Osteocyte (in vitro differentiated cells): Measurements from ENCODE around the gene FAM200B. TPM values are rescaled to one million over a fixed set of nuclear protein-coding genes. Genes with fewer than 3 reads are reported as not detected.

ENCODE experiments used
- DNase-seq: peaks from one replicate; pipeline ENCODE4 v3.0.0; 2021; ENCODE audit warnings: mixed read lengths; ENCODE audit not compliant: unreplicated experiment; ENCODE audit errors: extremely low spot score
- H3K27ac Mint-ChIP-seq: one replicate; pipeline ENCODE4 v1.8.0; 2021; ENCODE audit warnings: mild to moderate bottlenecking, mixed read lengths; ENCODE audit not compliant: unreplicated experiment
- H3K27me3 Mint-ChIP-seq: one replicate; pipeline ENCODE4 v1.8.0; 2021; ENCODE audit warnings: mixed read lengths; ENCODE audit not compliant: unreplicated experiment
- H3K36me3 Mint-ChIP-seq: one replicate; pipeline ENCODE4 v1.8.0; 2021; ENCODE audit warnings: mixed read lengths; ENCODE audit not compliant: unreplicated experiment
- H3K4me1 Mint-ChIP-seq: one replicate; pipeline ENCODE4 v1.8.0; 2021; ENCODE audit warnings: mixed read lengths; ENCODE audit not compliant: unreplicated experiment
- H3K4me3 Mint-ChIP-seq: one replicate; pipeline ENCODE4 v1.8.0; 2021; ENCODE audit warnings: mild to moderate bottlenecking, moderate library complexity, mixed read lengths; ENCODE audit not compliant: unreplicated experiment
- H3K9me3 Mint-ChIP-seq: one replicate; pipeline ENCODE4 v1.8.0; 2021; ENCODE audit warnings: mixed read lengths; ENCODE audit not compliant: unreplicated experiment
- CTCF ChIP-seq: fragments of 200-600 bp; sonication (generic); IDR thresholded peaks from 2 replicates; pipeline ENCODE4 v1.5.0; 2021; ENCODE audit warnings: antibody characterized with exemption, mild to moderate bottlenecking, moderate library complexity
- total RNA-seq: library from RNA; stranded (reverse); gene quantifications from 2 replicates; pipeline ENCODE4 v1.2.1, GENCODE V29; 2021

The FAM200B gene
- total RNA-seq, 1 donor from 2014 or later, result 45.0 TPM

GRCh38 chr4:15737255-15737654 lies 55.6 kb downstream of the FAM200B start:
- H3K27me3 Mint-ChIP-seq, result no peaks in the 10 kb centered on the region
- H3K27ac Mint-ChIP-seq, result no peak overlapping the region
- peaks cover 2% of the 10 kb centered on the region for H3K9me3 Mint-ChIP-seq
- no peak for TF ChIP-seq CTCF
- no peak for DNase-seq
- no peaks in the 10 kb centered on the region for H3K36me3 Mint-ChIP-seq
- H3K4me3 Mint-ChIP-seq, result no peak overlapping the region
- H3K4me1 Mint-ChIP-seq, result no peaks in the 10 kb centered on the region

DNA sequence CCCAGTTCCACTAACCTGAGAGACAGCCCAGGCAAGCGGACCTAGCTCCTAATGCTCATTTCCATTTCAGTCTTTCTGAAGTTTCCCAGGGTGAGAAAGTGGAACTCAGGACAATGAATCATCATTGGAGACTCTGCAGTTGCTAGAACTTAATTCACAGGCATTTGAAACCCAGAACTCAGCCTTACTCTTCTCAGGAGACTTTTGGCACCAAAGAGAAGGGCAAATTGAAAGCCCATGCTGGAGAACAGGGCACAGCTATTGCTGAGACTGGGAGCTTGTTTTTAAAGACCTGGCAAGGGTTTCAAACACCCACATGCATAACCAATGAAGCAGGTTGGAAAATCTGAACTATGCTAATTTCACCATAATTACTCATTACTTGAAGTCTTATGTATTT lies 57.2 kb downstream of the FAM200B start:
- Mint-ChIP-seq H3K4me3 (no peak overlapping the region), H3K4me1 (no peaks in the 10 kb centered on the region), H3K9me3 (peaks cover 4% of the 10 kb centered on the region), H3K27me3 (no peaks in the 10 kb centered on the region), H3K27ac (no peak overlapping the region), H3K36me3 (no peaks in the 10 kb centered on the region)
- DNase-seq, result no peak
- TF ChIP-seq CTCF, result no peak

Other genes starting within 250 kb of the FAM200B start
- 25.5 and 31.2 TPM in 2 replicates for gene CC2D2A, start 211.9 kb upstream of the FAM200B start, total RNA-seq
- gene FBXL5, start 26.5 kb upstream of the FAM200B start, total RNA-seq, result 54.0 and 54.9 TPM in 2 replicates
- gene BST1, start 21.2 kb downstream of the FAM200B start, total RNA-seq, result 0.26 and 0.54 TPM in 2 replicates
- gene CD38, start 96.5 kb downstream of the FAM200B start, total RNA-seq, result 0.08 TPM in 1 of 2 replicates, not detected in the other